H9 (cell line): ENCODE measurements around the gene UQCR10. TPM values are rescaled to one million over a fixed set of nuclear protein-coding genes. Genes with fewer than 3 reads are reported as not detected.

ENCODE experiments used
- DNase-seq: peaks from one replicate; pipeline ENCODE4 v3.0.0-alpha.2; 2017
- H2AFZ ChIP-seq: one replicate; pipeline ENCODE4 v1.6.1; 2013; ENCODE audit warnings: mild to moderate bottlenecking, low read length, control low read depth, moderate library complexity
- H2AK5ac ChIP-seq: 2 replicates; pipeline ENCODE4 v1.6.1; 2013; ENCODE audit warnings: low read length, control low read depth, mixed read lengths; ENCODE audit not compliant: insufficient read length
- H2BK120ac ChIP-seq: one replicate; pipeline ENCODE4 v1.6.1; 2013; ENCODE audit warnings: low read depth, mild to moderate bottlenecking, low read length, control low read depth, inconsistent platforms; ENCODE audit not compliant: poor library complexity, severe bottlenecking
- H2BK12ac ChIP-seq: 2 replicates; pipeline ENCODE4 v1.6.1; 2013; ENCODE audit warnings: low read length, control low read depth, mixed read lengths, low read depth; ENCODE audit not compliant: insufficient read length
- H2BK15ac ChIP-seq: 2 replicates; pipeline ENCODE4 v1.6.1; 2013; ENCODE audit warnings: low read depth, low read length, control low read depth
- H2BK20ac ChIP-seq: one replicate; pipeline ENCODE4 v1.6.1; 2013; ENCODE audit warnings: low read depth, mild to moderate bottlenecking, low read length, control low read depth, inconsistent platforms; ENCODE audit not compliant: poor library complexity, severe bottlenecking
- H2BK5ac ChIP-seq: 2 replicates; pipeline ENCODE4 v1.6.1; 2013; ENCODE audit warnings: low read length, control low read depth, mixed read lengths; ENCODE audit not compliant: insufficient read length
- H3K14ac ChIP-seq: 2 replicates; pipeline ENCODE4 v1.6.1; 2013; ENCODE audit warnings: low read length, control low read depth; ENCODE audit not compliant: insufficient read depth
- H3K18ac ChIP-seq: 2 replicates; pipeline ENCODE4 v1.6.1; 2013; ENCODE audit warnings: low read depth, mild to moderate bottlenecking, mixed read lengths, low read length, control low read depth; ENCODE audit not compliant: insufficient read length
- H3K23ac ChIP-seq: 2 replicates; pipeline ENCODE4 v1.6.1; 2013; ENCODE audit warnings: low read length, control low read depth, mixed read lengths, low read depth; ENCODE audit not compliant: insufficient read length
- H3K23me2 ChIP-seq: 2 replicates; pipeline ENCODE4 v1.6.1; 2013; ENCODE audit warnings: low read depth, mild to moderate bottlenecking, mixed read lengths, low read length, control low read depth; ENCODE audit not compliant: insufficient read length, poor library complexity, severe bottlenecking
- H3K27ac ChIP-seq: 2 replicates; pipeline ENCODE4 v1.5.1; 2013; ENCODE audit warnings: low read length, control low read depth, mixed read lengths, low read depth; ENCODE audit not compliant: insufficient read length
- H3K27me3 ChIP-seq: 2 replicates; pipeline ENCODE4 v1.6.1; 2013; ENCODE audit warnings: low read length, control low read depth, inconsistent platforms; ENCODE audit not compliant: insufficient read depth
- H3K4ac ChIP-seq: 2 replicates; pipeline ENCODE4 v1.6.1; 2013; ENCODE audit warnings: low read depth, mild to moderate bottlenecking, control low read depth, inconsistent platforms, low read length, moderate library complexity
- H3K4me1 ChIP-seq: 2 replicates; pipeline ENCODE4 v1.6.1; 2013; ENCODE audit warnings: low read length, control low read depth, inconsistent platforms; ENCODE audit not compliant: insufficient read depth
- H3K4me2 ChIP-seq: 2 replicates; pipeline ENCODE4 v1.6.1; 2013; ENCODE audit warnings: low read length, control low read depth, mixed read lengths; ENCODE audit not compliant: insufficient read length, insufficient read depth
- H3K56ac ChIP-seq: 2 replicates; pipeline ENCODE4 v1.6.1; 2013; ENCODE audit warnings: low read depth, mild to moderate bottlenecking, mixed read lengths, low read length, control low read depth; ENCODE audit not compliant: insufficient read length
- H3K79me1 ChIP-seq: 2 replicates; pipeline ENCODE4 v1.6.1; 2013; ENCODE audit warnings: low read depth, mild to moderate bottlenecking, moderate library complexity, low read length, control low read depth, inconsistent platforms; ENCODE audit not compliant: insufficient read depth, poor library complexity, severe bottlenecking
- H3K79me2 ChIP-seq: 2 replicates; pipeline ENCODE4 v1.6.1; 2013; ENCODE audit warnings: low read length, control low read depth, inconsistent platforms; ENCODE audit not compliant: insufficient read depth
- H3K9ac ChIP-seq: 2 replicates; pipeline ENCODE4 v1.6.1; 2013; ENCODE audit warnings: low read length, control low read depth, mixed read lengths; ENCODE audit not compliant: insufficient read length; ENCODE audit errors: extremely low read depth
- H3K9me3 ChIP-seq: one replicate; pipeline ENCODE4 v1.6.1; 2013; ENCODE audit warnings: low read depth, low read length, inconsistent platforms; ENCODE audit not compliant: control insufficient read depth
- H3T11ph ChIP-seq: one replicate; pipeline ENCODE4 v1.6.1; 2013; ENCODE audit warnings: mild to moderate bottlenecking, low read length, control low read depth, inconsistent platforms
- H4K20me1 ChIP-seq: one replicate; pipeline ENCODE4 v1.6.1; 2013; ENCODE audit not compliant: control insufficient read depth, insufficient read length, insufficient read depth
- H4K5ac ChIP-seq: 2 replicates; pipeline ENCODE4 v1.6.1; 2013; ENCODE audit warnings: low read depth, mild to moderate bottlenecking, mixed read lengths, low read length, control low read depth; ENCODE audit not compliant: insufficient read length
- H4K8ac ChIP-seq: replicated peaks from 2 replicates; pipeline ENCODE4 v1.6.1; 2013; ENCODE audit warnings: low read length, control low read depth, mixed read lengths, low read depth; ENCODE audit not compliant: insufficient read length
- H4K91ac ChIP-seq: 2 replicates; pipeline ENCODE4 v1.6.1; 2013; ENCODE audit warnings: low read depth, mild to moderate bottlenecking, moderate library complexity, mixed read lengths, low read length, control low read depth; ENCODE audit not compliant: insufficient read length
- H3K27ac Mint-ChIP-seq, 3 experiments: 2 replicates in 2 of 3; 3 replicates in 1 of 3; pipeline ENCODE4 v1.8.0; 2020 to 2021; ENCODE audit warnings: mixed read lengths in 3 of 3, mild to moderate bottlenecking in 1 of 3, moderate library complexity in 1 of 3
- H3K27me3 Mint-ChIP-seq: 2 replicates; pipeline ENCODE4 v1.8.0; 2021; ENCODE audit warnings: low read depth, mild to moderate bottlenecking, moderate library complexity, mixed read lengths
- H3K36me3 Mint-ChIP-seq, 3 experiments: 2 replicates in 2 of 3; 3 replicates in 1 of 3; pipeline ENCODE4 v1.8.0; 2020 to 2021; ENCODE audit warnings: low read depth in 3 of 3, mixed read lengths in 3 of 3; ENCODE audit not compliant: insufficient read depth in 1 of 3
- H3K4me1 Mint-ChIP-seq, 2 experiments: 2 replicates each; pipeline ENCODE4 v1.8.0; 2020; ENCODE audit warnings: mixed read lengths in 2 of 2
- H3K4me3 Mint-ChIP-seq, 2 experiments: 2 replicates in 1 of 2; 3 replicates in 1 of 2; pipeline ENCODE4 v1.8.0; 2020 to 2021; ENCODE audit warnings: mild to moderate bottlenecking in 2 of 2, mixed read lengths in 2 of 2, moderate library complexity in 1 of 2
- H3K9me3 Mint-ChIP-seq, 2 experiments: 2 replicates in 1 of 2; 3 replicates in 1 of 2; pipeline ENCODE4 v1.8.0; 2020; ENCODE audit warnings: mild to moderate bottlenecking in 2 of 2, mixed read lengths in 2 of 2, moderate library complexity in 1 of 2
- WGBS: extraction: QIAGEN DNeasy Blood & Tissue Kit; methylation state at CpG from one replicate; pipeline ENCODE4 v1.1.7; 2013; ENCODE audit warnings: missing lambda C conversion rate, low lambda C conversion rate, mixed read lengths; ENCODE audit not compliant: insufficient read length; ENCODE audit errors: extremely low coverage; 5-methylcytosine and 5-hydroxymethylcytosine counted together
- total RNA-seq: library from RNA; stranded (reverse); gene quantifications from 2 replicates; pipeline ENCODE4 v1.2.1, GENCODE V29; 2021
- TF ChIP-seq, protein P1 (sequence below): fragments of 200-600 bp; sonication (generic); conservative IDR thresholded peaks from 3 replicates; pipeline ENCODE4 v1.8.0; 2021; ENCODE audit warnings: antibody characterized with exemption, mild to moderate bottlenecking

The UQCR10 gene
- total RNA-seq, 1 experiment from 2014 or later: 124 TPM

GRCh38 chr22:29810216-29810615 is 43.0 kb downstream of the UQCR10 start:
- H2BK15ac ChIP-seq: no peak overlapping the region
- H2BK12ac ChIP-seq: no peak overlapping the region
- H2BK20ac ChIP-seq: no peak overlapping the region
- no peak overlapping the region for H4K91ac ChIP-seq
- H3K4ac ChIP-seq: no peak overlapping the region
- no peak overlapping the region for H3K4me3 Mint-ChIP-seq
- no peak overlapping the region for H3T11ph ChIP-seq
- H3K36me3 Mint-ChIP-seq: peaks cover 12 to 77% (median 66%) of the 10 kb centered on the region in 3 experiments; a peak in 6 of 7 replicates
- no peak overlapping the region for H3K56ac ChIP-seq
- H3K79me1 ChIP-seq: no peaks in the 10 kb centered on the region
- H3K18ac ChIP-seq: no peak overlapping the region
- no peaks in the 10 kb centered on the region for H3K27me3 Mint-ChIP-seq
- H3K14ac ChIP-seq: no peak overlapping the region
- no peaks in the 10 kb centered on the region for H3K9me3 Mint-ChIP-seq
- no peak overlapping the region for H2AK5ac ChIP-seq
- no peaks in the 10 kb centered on the region for H3K4me1 ChIP-seq
- H3K79me2 ChIP-seq: no peaks in the 10 kb centered on the region
- H3K23me2 ChIP-seq: no peaks in the 10 kb centered on the region
- no peaks in the 10 kb centered on the region for H3K4me1 Mint-ChIP-seq
- DNase-seq: no peak
- no peaks in the 10 kb centered on the region for H3K9me3 ChIP-seq
- H3K23ac ChIP-seq: no peak overlapping the region
- H3K9ac ChIP-seq: no peak overlapping the region
- no peak overlapping the region for H4K5ac ChIP-seq
- no peaks in the 10 kb centered on the region for H4K20me1 ChIP-seq
- H3K27ac ChIP-seq: no peak overlapping the region
- TF ChIP-seq, protein P1, sequence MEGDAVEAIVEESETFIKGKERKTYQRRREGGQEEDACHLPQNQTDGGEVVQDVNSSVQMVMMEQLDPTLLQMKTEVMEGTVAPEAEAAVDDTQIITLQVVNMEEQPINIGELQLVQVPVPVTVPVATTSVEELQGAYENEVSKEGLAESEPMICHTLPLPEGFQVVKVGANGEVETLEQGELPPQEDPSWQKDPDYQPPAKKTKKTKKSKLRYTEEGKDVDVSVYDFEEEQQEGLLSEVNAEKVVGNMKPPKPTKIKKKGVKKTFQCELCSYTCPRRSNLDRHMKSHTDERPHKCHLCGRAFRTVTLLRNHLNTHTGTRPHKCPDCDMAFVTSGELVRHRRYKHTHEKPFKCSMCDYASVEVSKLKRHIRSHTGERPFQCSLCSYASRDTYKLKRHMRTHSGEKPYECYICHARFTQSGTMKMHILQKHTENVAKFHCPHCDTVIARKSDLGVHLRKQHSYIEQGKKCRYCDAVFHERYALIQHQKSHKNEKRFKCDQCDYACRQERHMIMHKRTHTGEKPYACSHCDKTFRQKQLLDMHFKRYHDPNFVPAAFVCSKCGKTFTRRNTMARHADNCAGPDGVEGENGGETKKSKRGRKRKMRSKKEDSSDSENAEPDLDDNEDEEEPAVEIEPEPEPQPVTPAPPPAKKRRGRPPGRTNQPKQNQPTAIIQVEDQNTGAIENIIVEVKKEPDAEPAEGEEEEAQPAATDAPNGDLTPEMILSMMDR: no peak
- H3K27ac Mint-ChIP-seq: no peak overlapping the region
- no peak overlapping the region for H2AFZ ChIP-seq
- H3K4me2 ChIP-seq: no peak overlapping the region
- H3K27me3 ChIP-seq: no peaks in the 10 kb centered on the region
- H4K8ac ChIP-seq: no peak overlapping the region
- H2BK5ac ChIP-seq: no peak overlapping the region
- H2BK120ac ChIP-seq: no peak overlapping the region
- WGBS: no CpG with 5 or more reads among the region's 2 CpGs
